Measurements from ENCODE around the gene NFRKB. TPM values are rescaled to one million over a fixed set of nuclear protein-coding genes. Genes with fewer than 3 reads are reported as not detected.
A peak's percentile ranks its signal among the peaks of the same experiment; 100 is the strongest.

Gene NFRKB
- 10 to 100 TPM; 24.5 to 35.0 (median 27.2) TPM for total RNA-seq

- DNase-seq (ENCODE audit: low spot score) (peak; percentile 59), ATAC-seq (ENCODE audit: low FRiP score) (peak; percentile 99)
- no peak for TF ChIP-seq CTCF (IDR thresholded peaks at IDR 0.05)
These were observed at the start of gene NFRKB for GRCh38 chr11:129895126-129896041. Gene NFRKB (minus strand): TSS chr11:129895578. CDS start chr11:129892849, 2,729 bp downstream.

GRCh38 chr11:129944696-129945095 lies 49.3 kb upstream of the NFRKB start:
- DNase-seq (ENCODE audit: low spot score), result no peak
- TF ChIP-seq CTCF (IDR thresholded peaks at IDR 0.05), result no peak
- no peak for ATAC-seq (ENCODE audit: low FRiP score)

- DNase-seq (ENCODE audit: low spot score), result no peak
- ATAC-seq (ENCODE audit: low FRiP score), result no peak
These were observed 47.7 kb upstream of the NFRKB start for GRCh38 chr11:129943036-129943435.

GRCh38 chr11:129939510-129939909 lies 44.1 kb upstream of the NFRKB start:
- DNase-seq (ENCODE audit: low spot score) (no peak), ATAC-seq (ENCODE audit: low FRiP score) (no peak)
- TF ChIP-seq CTCF (IDR thresholded peaks at IDR 0.05), result no peak

More at GRCh38 chr11:129943036-129943435, 47.7 kb upstream of the NFRKB start:
- no peak for TF ChIP-seq CTCF (IDR thresholded peaks at IDR 0.05)

GRCh38 chr11:129938764-129939163 lies 43.4 kb upstream of the NFRKB start:
- no peak for TF ChIP-seq CTCF (IDR thresholded peaks at IDR 0.05)
- no peak for ATAC-seq (ENCODE audit: low FRiP score)

GRCh38 chr11:129937592-129938238 lies 42.3 kb upstream of the NFRKB start:
- no peak for ATAC-seq (ENCODE audit: low FRiP score)
- DNase-seq (ENCODE audit: low spot score), result no peak
- TF ChIP-seq CTCF (IDR thresholded peaks at IDR 0.05), result no peak

More at GRCh38 chr11:129938764-129939163, 43.4 kb upstream of the NFRKB start:
- no peak for DNase-seq (ENCODE audit: low spot score)
